CD4-positive, alpha-beta T cell treated with Interferon gamma for 1 hour (primary cell): ENCODE results near the gene GLIPR1L1.
"Not testable (repeated sequence)": the region's sequence is repeated elsewhere in the genome, so short reads cannot be mapped to it uniquely, and the experiment has no call there.

Source experiments
- DNase-seq: peaks from one replicate; pipeline ENCODE4 v3.0.0-alpha.2; 2020

GLIPR1L1 gene, protein sequence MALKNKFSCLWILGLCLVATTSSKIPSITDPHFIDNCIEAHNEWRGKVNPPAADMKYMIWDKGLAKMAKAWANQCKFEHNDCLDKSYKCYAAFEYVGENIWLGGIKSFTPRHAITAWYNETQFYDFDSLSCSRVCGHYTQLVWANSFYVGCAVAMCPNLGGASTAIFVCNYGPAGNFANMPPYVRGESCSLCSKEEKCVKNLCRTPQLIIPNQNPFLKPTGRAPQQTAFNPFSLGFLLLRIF

DNA sequence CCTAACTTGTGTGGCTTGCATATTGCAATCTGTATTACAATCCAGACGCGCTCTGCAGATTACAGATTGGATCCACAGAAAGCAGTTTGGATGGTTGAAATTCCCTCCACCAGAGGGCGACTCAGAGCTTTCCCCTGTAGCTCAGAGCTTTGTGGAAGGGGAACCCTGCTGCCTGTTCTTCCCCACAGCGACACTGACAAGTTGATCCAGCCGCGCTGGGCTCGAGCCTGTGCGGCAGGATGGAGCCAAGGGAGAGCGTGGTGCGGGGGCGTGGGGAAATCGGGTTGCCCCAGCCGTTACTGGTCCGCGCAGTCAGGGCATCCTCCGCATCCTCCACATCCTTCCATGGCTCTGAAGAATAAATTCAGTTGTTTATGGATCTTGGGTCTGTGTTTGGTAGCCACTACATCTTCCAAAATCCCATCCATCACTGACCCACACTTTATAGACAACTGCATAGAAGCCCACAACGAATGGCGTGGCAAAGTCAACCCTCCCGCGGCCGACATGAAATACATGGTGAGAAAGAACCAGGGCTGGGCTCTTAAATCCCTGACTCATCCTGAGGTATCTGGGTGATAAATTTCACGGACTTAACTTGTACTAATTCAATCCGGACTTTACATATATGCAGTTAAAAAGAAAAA, at the start of gene GLIPR1L1:
Gene GLIPR1L1, plus strand, starts transcription at position 287 of the 647 bp plus-strand sequence. Its CDS starts 59 bp downstream, at position 346.
- peak; percentile 73 for DNase-seq

DNA sequence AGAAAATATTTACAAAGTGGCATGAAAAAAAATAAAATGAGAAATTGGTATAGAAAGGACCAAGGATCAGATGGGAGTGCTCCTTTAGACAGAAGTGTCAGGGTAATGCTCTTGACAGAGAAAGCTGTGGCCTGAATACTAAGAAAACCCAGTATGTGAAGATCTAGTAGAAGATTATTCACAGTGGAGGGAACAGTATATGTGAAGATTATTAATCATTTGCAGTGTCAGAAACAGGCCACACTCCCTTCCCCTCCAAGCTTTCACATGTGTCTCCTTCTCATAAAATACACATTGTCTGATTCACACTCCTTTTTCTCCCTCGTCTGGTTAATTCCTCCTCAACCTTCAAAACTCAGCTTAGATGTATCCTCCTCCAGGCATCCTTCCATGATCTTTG, 45.6 kb upstream of the GLIPR1L1 start:
- DNase-seq = no peak

DNA sequence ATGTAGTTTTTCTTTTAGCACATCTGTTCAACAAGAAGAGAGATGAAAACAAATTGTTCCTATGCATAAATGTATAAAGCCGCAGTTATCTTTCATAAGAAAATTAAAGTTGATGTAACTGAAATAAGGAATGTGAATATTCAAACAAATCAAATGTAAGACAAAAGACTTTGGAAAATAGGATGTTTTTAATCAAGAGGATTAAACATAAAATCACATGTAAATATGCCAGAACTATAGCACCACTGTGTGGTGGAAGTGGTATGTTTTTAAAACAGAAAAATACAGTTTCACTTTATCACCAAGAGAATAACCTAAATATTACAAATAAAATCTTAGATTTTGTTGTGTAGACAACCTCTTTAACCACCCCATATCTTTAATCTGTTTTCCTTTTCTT, 44.7 kb upstream of the GLIPR1L1 start:
- DNase-seq = no peak

DNA sequence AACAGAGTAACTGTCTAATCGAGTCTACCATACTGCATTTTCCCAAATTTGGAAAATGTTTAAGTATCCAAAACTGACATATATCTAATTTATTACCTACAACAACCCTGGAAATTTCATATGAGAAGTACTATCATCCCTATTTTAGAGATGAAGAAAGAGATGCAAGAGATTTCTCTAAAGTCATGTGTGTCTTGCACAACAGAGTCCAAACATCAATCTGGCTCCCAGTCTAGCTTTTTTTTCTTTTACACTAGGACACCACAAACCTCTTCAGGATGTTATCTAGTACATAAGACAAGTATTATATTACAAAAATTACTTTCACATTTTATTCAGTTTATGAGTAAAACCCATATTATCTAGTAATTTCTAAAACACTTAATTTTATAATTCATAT, 43.5 kb upstream of the GLIPR1L1 start:
- no peak for DNase-seq

DNA sequence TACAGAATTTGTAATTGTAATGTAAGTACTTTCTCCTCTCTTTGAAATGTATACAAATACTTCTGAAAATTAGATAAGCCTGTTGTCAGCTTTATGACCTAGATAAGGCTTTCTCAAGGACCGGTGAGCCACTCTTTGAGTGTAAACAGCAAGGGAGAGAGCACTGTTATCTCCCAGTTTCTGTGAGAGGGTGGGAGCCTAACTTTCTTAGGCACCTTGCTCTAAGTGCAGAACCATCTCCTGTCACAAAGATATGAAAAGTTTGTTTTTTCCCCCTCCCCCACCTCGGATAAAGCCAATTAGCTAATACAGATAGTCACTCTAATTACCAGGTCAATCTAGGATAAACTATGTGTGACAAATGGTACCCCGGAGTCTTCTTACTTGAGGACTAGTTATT, 40.1 kb upstream of the GLIPR1L1 start:
- no peak for DNase-seq

DNA sequence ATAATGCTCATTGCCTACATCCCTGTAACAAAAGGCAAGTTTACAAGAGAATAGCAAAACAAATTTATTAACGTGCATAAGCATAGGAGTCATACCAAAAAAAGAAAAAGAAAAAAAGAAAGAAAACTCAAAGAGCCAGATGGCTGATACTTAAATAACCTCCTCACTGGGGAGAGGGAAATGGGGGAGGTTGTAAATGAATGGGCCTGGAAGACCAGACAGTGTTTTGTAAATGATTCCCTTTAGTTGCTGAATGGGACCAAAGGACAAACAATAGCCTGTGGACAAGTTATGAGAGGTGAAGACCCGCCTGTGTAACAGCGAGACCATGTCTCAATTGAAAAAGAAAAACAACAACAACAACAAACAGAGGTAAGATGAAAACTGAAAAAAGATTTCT, 39.7 kb upstream of the GLIPR1L1 start:
- DNase-seq = no peak

DNA sequence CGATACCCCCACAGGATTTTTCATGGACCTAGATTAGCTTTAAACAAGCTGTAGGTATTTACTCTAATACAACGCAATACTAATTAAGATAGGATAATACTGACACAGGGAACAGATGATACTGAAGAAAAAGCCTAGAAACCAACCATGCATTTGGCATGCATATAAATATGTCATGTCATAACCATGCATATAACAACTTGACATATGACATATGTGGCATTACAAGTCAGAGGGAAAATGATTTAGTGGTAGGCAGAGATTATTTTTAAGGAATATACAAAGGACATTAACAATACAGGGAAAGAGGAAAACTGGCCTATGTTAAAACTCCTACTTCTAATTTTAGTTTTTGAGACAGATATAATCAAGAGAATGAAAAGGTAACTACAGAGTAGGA, 32.2 kb upstream of the GLIPR1L1 start:
- no peak for DNase-seq

DNA sequence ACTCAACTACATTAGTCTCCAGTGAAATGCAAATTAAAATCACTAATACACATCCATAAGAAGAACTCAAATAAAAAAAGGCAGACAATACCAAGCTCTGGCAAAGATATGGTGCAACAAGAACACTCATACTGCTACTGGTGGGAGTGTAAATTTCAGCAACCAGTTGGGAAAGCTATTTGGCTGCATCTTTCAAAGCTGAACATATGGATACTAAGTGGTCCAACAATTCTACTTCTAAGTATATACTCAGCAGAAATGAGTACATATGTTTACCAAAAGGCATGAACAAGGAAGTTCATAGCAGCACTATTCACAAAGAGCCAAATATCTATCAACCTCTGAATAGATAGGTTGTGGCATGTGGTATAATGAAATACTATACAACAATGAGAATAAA, 31.7 kb upstream of the GLIPR1L1 start:
- no peak for DNase-seq

DNA sequence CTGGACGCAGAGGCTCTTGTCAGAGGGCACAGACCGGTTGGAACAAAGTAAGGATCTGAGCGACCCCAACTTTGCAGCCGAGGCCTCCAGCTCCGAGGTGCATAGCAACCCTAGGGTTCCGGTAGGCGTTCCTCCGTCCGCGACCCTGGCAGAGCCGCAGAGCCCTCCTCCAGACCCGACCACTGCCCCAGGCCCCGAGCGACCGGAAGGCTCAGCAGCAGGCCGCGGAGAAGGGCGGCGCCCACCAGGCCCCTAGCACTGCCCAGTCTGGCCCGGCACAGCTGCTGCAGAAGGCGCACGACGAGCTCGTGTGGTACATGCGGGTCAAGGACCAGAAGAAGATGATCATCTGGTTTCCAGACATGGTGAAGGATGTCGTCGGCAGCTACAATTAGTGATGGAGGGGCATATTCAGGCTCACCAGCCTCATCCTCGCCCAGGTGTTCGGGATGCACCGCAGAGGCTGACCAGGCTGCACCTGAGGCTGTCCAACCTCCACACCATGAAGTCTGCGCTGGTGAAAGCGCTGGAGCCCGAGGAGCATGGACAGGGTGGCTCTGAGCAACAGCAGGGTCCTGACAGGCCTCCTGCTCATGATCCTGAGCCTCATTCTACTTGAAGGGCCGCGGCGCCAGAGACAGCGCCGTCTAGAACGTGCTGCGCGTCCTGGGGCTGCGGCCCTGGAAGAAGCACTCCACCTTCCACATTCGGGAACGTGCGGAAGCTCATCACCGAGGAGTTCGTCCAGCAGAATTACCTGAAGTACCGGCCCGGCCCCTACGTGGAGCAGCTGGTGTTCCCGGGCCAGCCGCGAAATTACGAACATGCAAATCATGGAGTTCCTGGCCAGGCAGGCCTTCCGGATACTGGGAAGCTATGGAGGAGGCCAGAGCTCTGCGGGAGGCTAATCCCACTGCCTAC, 28.8 kb upstream of the GLIPR1L1 start:
- DNase-seq = no peak

DNA sequence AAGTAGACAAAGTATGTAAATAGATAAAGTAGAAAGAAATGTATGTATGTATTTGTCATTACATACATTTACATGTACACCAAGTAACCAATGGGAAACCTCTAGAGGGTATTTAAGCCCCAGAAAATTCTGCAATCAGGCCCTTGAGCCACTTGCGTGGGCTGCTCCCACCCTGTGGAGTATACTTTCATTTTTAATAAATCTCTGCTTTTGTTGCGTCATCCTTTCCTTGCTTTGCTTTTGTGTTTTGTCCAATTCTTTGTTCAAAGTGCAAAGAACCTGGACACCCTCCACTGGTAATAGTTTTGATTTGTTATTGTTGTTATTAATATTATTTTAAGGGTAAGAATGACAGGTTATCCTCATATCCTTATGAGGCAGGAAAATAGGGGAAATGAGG, 26.2 kb upstream of the GLIPR1L1 start:
- no peak for DNase-seq

DNA sequence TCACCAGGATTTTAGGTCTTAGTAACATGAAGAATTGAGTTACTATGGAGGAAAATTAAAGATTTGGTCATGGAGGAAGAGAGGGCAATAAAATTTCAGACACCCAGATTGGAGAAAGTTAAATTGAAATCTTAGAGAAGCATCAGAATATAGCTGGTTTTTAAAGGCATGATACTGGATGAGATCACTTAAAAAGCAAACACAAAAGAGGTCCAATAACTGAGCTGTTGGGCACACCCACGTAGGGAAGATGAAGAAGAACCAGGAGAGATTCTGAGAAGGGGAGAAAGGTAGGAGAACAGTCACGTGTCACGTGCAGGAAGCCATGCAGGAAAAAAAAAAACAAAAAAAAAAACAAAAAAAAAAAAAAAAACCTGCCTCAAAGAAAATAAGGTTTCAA, 23.1 kb upstream of the GLIPR1L1 start:
- DNase-seq = no peak

DNA sequence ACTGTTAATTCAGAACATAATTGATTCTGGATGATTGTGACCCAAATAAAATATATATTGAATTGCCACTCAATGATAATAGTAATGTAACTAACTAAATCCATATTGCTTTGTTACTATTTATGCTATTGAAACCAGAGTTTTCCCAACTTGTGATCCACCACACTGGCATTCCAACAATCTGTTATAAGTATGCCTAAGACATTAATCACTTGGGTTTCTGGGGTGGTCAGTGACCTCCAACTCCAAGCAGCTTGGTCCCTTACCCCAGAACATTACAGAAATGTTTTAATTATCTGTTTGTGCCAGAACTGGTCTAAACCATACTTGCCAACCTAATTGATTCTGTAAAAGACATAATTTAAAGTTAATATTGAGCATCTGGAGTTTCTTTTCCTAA, 19.0 kb upstream of the GLIPR1L1 start:
- no peak for DNase-seq

DNA sequence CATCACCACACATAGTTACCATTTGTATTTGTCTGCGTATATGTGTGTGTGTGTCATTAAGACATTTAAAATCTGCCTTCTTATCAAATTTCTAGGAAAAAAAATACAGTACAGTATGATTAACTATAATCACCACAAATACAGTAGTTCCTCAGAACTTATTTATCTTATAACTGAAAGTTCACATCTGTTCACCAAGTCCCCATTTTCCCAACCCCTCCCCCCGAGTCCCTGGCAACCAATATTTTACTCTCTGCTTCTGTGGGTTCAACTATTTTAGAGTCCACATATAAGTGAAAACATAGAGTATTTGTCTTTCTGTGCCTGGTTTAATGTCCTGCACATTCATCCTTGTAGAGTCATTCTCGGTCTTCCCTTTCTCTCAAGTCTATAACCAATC, 16.7 kb upstream of the GLIPR1L1 start:
- DNase-seq = no peak

DNA sequence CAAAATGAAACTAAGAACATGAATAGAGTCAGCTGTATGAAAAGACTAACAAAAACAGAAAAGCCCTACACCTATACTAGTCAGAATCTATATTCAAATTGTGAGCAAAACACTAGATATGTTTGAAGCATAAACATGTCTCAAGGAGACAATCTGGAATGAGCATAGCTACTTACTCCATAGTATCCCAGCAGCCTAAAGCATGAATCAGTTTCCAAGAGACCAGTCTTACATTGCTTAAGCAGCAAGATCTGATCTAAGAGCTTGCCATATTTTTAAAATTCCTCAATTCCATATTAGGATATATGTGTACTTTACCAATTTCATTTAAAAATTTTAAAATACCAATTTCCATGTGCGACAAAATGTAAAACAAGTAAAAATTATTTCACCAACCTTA, 12.0 kb upstream of the GLIPR1L1 start:
- no peak for DNase-seq

DNA sequence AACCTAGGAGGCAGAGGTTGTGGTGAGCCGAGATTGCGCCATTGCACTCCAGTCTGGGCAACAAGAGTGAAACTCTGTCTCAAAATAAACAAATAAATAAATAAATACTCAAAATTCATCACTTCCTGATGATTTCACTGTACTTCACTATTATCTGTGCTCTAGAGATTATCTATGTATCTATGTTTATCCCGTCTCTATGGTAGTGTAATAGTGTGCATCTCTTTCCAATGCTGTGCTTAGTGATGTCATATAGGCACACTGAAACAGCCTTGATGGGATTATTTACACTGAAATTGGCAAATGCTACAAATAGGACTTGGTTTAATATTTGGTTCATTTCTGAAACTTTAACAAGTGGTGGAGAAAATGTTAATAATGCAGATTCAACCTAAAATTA, 10.8 kb upstream of the GLIPR1L1 start:
- no peak for DNase-seq

DNA sequence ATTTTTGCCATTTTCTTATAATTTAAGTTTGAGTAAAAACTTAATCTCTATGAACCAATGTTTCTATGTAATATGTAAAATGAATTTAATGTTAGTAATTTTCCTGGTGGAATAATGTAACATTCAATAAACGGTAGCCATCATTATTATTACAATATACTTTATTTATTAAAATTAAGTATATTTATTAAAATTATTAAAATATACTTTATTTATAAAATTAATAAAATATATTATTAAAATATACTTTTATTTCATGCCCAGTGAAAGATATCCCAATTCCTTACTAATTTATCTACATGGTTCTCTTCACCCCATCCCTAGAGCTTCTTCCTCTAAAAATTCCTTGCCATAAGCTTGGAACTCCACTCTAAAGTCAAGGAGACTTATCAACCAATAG, 6.8 kb upstream of the GLIPR1L1 start:
- no peak for DNase-seq

DNA sequence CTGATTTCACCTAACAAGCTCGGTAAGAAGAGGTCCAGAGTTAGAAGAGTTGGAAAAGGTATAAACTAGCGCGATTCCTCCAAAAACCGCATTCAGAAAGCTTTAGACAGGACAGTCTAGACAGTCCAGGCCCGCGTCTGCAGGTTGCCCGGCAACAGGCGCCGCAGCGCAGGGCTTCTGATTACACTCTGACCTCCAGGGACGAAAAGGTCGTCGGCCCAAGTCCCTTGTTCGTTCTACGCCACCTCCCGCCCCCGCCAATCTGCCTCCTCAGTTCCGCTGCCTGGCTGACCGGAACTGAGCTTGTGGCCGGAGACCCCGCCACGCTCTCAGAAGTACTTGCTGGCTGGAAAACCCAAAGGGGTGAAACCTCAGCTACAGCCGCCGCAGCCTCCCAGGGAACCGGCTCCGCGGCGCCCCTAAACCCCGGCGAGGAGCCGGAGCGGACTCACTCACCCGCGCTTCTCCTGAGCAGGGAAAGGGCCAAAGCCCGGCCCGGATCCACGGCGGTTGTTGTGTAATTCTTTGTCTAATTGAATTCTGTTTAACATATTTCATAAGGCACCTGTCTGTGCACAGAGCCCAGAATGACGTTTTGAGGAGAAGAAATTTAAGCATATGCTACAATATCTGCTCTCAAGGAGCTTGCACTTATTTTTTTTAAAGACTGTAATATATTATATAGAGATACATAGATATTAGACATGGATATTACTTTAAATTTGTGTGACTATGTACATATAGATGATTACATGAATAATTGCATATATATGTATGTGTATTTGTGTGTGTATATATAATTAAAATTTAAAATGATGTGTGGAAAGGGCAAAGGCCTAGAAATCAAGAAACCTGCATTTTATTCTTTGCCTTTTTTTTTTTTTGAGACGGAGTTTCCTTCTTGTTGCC, 4.3 kb upstream of the GLIPR1L1 start, which contains the start of gene CAPS2:
Gene CAPS2, minus strand, starts transcription at position 407 of the 909 bp plus-strand sequence. CDS start 3,826 bp downstream, outside the sequence.
- DNase-seq = peak; percentile 62

DNA sequence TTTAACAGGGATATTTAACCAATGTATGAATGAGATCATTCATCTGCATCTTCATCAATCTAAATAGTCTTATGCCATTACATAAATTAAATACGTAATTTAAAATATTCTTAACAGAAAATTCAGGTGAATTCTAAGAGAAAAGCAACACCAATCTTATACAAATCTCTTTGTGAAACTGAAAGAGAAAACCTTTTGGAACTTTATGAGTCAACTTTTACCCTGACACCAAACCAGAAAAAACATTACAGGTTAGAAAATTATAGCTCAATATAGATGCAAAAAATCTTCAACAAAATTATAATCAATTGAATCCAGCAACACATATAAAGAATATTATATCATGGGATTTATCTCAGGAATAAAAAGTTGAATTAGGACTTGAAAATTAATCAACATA, 3.4 kb downstream of the GLIPR1L1 start:
- DNase-seq = no peak

DNA sequence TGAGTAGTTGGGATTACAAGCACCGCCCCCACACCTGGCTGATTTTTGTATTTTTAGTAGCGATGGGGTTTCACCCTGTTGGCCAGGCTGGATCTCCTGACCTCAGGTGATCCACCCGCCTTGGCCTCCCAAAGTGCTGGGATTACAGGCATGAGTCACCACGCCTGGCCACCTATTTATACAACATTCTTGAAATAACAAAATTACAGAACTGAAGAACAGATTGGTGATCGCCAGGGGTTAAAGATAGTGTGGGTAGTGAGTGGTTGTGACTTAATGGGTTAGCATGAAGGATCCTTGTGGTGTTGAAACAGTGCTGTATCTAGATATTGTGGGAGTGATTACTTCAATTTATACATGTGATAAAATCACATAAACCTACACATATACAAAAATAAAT, 7.4 kb downstream of the GLIPR1L1 start:
- DNase-seq = no peak

DNA sequence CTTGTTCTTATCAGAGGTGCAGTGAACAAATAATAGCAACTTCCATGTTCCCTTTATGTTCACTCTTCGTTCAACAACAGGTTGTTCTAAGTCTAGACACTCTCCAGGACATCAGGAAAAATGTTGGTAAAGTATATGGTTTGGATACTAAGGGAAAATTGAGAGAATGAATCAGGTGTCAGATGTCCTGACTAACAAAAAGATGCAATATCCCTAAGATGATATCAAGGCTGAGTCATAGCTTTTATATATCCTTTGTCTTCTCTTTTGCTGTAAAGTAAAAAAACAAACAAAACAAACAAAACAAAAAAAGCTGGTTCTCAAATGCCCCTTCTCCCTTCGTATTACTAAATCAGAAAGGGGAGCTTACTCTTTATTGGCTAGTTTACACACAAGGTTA, 11.1 kb downstream of the GLIPR1L1 start:
- no peak for DNase-seq

DNA sequence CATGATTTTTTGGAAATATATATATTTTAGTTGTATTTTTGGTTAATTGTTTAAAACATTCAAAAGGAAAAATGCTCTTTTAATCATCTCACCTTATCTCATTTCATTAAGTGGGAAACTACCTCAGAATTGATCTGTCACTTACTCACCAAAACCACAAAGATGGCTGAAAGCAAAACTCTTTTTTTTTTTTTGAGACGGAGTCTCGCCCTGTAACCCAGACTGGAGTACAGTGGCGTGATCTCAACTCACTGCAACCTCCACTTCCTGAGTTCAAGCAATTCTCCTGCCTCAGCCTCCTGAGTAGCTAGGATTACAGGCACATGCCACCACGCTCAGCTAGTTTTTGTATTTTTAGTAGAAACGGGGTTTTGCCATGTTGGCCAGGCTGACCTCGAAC, 11.7 kb downstream of the GLIPR1L1 start:
- not testable (repeated sequence) for DNase-seq

DNA sequence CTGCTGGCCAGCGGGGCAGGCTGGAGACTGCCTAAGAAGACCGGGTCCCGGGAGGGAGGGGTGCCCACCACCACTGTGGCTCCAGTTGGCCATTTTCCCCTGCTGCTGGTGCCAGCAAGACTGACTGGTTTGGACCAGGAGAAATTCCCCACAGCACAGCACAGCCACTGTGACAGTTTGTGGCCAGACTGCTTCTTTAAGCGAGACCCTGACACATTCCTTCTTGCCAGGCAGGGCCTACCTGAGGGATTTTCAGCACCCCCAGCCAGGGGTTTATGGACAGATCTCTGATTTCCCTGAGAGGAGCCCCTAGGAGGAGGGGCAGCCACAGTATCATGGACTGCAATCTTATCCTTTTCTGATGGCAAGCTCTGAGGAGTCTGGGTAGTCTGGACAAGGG, 15.5 kb downstream of the GLIPR1L1 start:
- no peak for DNase-seq

DNA sequence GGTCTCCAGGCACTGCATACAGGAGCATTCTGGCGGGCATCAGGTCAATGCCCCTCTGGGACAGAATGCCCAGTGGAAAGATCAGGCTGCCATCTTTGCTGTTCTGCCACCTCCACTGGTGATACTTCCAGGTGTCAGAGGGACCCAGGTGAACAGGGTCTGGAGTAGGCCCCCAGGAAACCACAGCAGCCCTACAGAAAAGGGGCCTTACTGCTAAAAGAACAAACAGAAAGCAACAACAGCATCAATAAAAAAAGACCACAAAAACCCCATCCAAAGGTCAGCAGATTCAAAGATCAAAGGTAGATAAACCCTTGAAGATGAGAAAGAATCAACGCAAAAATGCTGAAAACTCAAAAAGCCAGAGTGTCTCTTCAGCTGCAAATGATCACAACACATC, 15.9 kb downstream of the GLIPR1L1 start:
- no peak for DNase-seq
